Gastrocnemius medialis (tissue), 4 donors: Measurements from ENCODE around the gene LRMDA. TPM values are rescaled to one million over a fixed set of nuclear protein-coding genes. Genes with fewer than 3 reads are reported as not detected.

Experiments used
- ATAC-seq, 2 donors: fragments of 150-250 bp; one replicate each; pipeline ENCODE4 v1.9.1; 2016
- DNase-seq, 2 donors: peaks; one replicate each; pipeline ENCODE4 v3.0.0-alpha.2; 2019
- H3K27ac ChIP-seq, 4 donors: fragments of 200-600 bp; sonication (generic); 1 replicate in 1 of 4; 2 replicates in 3 of 4; pipeline ENCODE4 v1.5.1; 2016 to 2018; ENCODE audit warnings: mild to moderate bottlenecking in 2 of 4, moderate library complexity in 1 of 4
- H3K27me3 ChIP-seq, 3 donors: fragments of 200-600 bp; sonication (generic) in 2 of 3; 1 replicate in 1 of 3; 2 replicates in 2 of 3; pipeline versions ENCODE4 v1.5.1 to v1.6.0; 2016 to 2019; ENCODE audit warnings: mild to moderate bottlenecking in 1 of 3, moderate library complexity in 1 of 3
- H3K36me3 ChIP-seq, 2 donors: fragments of 200-600 bp; sonication (generic) in 1 of 2; one replicate each; pipeline ENCODE4 v1.5.1; 2017 to 2018
- H3K4me1 ChIP-seq, 2 donors: fragments of 200-600 bp; sonication (generic) in 1 of 2; one replicate each; pipeline ENCODE4 v1.5.1; 2016 to 2017; ENCODE audit warnings: mild to moderate bottlenecking in 2 of 2
- H3K4me3 ChIP-seq, 4 donors: fragments of 200-600 bp; sonication (generic) in 3 of 4; 1 replicate in 1 of 4; 2 replicates in 3 of 4; pipeline ENCODE4 v1.5.1; 2016 to 2019; ENCODE audit warnings: mild to moderate bottlenecking in 2 of 4
- H3K9me3 ChIP-seq, 3 donors: fragments of 200-600 bp; sonication (generic) in 2 of 3; 1 replicate in 1 of 3; 2 replicates in 2 of 3; pipeline ENCODE4 v1.5.1; 2016 to 2019
- POLR2A ChIP-seq, 2 donors: fragments of 450-650 bp; IDR thresholded peaks; one replicate each; pipeline ENCODE4 v1.6.1; 2017; ENCODE audit warnings: antibody characterized with exemption in 2 of 2, mild to moderate bottlenecking in 2 of 2, moderate library complexity in 2 of 2
- in situ Hi-C, 4 donors: fragments of 200-750 bp; cut with MboI; loops; one replicate each; pipeline versions ENCODE4 v1.15.0 to v1.8.0; 2017; ENCODE audit warnings: low sequenced_read_pairs in 4 of 4
- intact Hi-C: fragments of 100-400 bp; cut with DNase I; formaldehyde crosslinking; loops from one replicate; pipeline ENCODE4 v1.15.1; 2023; ENCODE audit warnings: low total_unique reads
- total RNA-seq, 4 donors: library from RNA; depleted of rRNA; stranded (reverse); fragments of >200 nt; gene quantifications; one replicate each; pipeline versions ENCODE4 v1.1.0 to v1.2.3, GENCODE V29; 2016
- TF ChIP-seq, protein P1 (sequence below), 5 experiments: fragments of 450-650 bp in 3 of 5; fragments of 200-600 bp in 2 of 5; sonication (generic) in 2 of 5; IDR thresholded peaks in 4 of 5; conservative IDR thresholded peaks in 1 of 5; 1 replicate in 4 of 5; 2 replicates in 1 of 5; pipeline ENCODE4 v1.5.1; 2016 to 2019; ENCODE audit warnings: antibody characterized with exemption in 5 of 5, mild to moderate bottlenecking in 3 of 5, moderate library complexity in 3 of 5

Gene LRMDA
- total RNA-seq, 4 donors from 2014 or later: 0.80 to 4.5 (median 1.4) TPM

DNA sequence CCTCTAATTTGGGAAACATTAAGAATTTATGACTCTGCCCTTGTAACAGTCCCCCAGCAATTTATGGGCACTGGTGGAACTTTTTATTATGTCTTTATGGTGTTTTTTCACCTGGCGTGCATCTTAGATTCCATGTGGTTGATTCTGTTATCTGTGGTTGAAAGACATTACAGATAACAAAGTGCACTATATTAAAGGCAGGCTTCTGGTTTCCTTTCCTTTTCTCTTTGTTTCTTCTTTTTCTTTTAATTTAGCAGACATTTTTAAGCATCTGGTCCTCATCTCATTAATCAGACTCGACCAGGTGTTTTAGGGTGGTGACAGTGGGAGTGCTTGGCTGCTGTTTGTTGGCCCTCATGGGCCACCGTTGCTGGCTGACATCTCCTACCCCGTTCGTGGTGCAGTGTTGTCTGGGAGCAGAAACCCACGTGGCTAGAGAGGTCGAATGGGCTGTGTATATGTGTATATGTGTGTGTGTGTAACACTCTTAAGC lies 77.4 kb downstream of the LRMDA start:
- no peak overlapping the region for H3K4me3 ChIP-seq
- no peak for DNase-seq
- no peaks in the 10 kb centered on the region for H3K36me3 ChIP-seq
- no peak for ATAC-seq
- TF ChIP-seq POLR2A (IDR thresholded peaks at IDR 0.05): no peak
- TF ChIP-seq, protein P1, sequence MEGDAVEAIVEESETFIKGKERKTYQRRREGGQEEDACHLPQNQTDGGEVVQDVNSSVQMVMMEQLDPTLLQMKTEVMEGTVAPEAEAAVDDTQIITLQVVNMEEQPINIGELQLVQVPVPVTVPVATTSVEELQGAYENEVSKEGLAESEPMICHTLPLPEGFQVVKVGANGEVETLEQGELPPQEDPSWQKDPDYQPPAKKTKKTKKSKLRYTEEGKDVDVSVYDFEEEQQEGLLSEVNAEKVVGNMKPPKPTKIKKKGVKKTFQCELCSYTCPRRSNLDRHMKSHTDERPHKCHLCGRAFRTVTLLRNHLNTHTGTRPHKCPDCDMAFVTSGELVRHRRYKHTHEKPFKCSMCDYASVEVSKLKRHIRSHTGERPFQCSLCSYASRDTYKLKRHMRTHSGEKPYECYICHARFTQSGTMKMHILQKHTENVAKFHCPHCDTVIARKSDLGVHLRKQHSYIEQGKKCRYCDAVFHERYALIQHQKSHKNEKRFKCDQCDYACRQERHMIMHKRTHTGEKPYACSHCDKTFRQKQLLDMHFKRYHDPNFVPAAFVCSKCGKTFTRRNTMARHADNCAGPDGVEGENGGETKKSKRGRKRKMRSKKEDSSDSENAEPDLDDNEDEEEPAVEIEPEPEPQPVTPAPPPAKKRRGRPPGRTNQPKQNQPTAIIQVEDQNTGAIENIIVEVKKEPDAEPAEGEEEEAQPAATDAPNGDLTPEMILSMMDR (IDR thresholded peaks at IDR 0.05 in 4 of 5, conservative IDR thresholded peaks at IDR 0.05 in 1 of 5): no peak
- no peak overlapping the region for H3K27ac ChIP-seq
- intact Hi-C loops (no loop called here), in situ Hi-C loops (no loop called here)
- H3K27me3 ChIP-seq: no peaks in the 10 kb centered on the region
- no peaks in the 10 kb centered on the region for H3K9me3 ChIP-seq
- no peaks in the 10 kb centered on the region for H3K4me1 ChIP-seq

DNA sequence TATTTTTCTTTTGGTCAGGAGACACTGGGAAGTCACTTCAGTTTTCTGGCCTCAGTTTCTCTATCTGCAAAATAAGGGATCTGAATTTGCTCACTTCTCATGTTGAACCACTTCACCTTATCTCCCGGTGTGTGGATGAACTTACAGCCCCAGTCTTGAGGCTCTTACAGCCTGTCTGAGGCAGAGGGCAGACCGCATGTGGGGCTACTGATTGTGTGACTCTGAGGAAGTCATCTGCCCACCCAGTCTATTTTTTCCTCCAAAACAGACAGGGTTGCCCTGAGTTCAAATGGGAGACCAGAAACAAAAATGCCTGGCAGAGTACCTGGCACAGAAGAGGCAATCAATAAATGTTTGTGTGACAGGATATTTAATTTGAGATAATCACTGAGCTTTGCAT lies 78.3 kb downstream of the LRMDA start:
- no peaks in the 10 kb centered on the region for H3K4me1 ChIP-seq
- no peaks in the 10 kb centered on the region for H3K36me3 ChIP-seq
- no peaks in the 10 kb centered on the region for H3K9me3 ChIP-seq
- TF ChIP-seq, protein P1 (IDR thresholded peaks at IDR 0.05 in 4 of 5, conservative IDR thresholded peaks at IDR 0.05 in 1 of 5): no peak
- TF ChIP-seq POLR2A (IDR thresholded peaks at IDR 0.05): no peak
- DNase-seq (no peak), ATAC-seq (no peak)
- in situ Hi-C loops: no loop called here
- peaks cover 0 to 2% (median 0%) of the 10 kb centered on the region in 3 donors for H3K27me3 ChIP-seq
- no peak overlapping the region for H3K4me3 ChIP-seq
- intact Hi-C loops: no loop called here
- H3K27ac ChIP-seq: no peak overlapping the region

DNA sequence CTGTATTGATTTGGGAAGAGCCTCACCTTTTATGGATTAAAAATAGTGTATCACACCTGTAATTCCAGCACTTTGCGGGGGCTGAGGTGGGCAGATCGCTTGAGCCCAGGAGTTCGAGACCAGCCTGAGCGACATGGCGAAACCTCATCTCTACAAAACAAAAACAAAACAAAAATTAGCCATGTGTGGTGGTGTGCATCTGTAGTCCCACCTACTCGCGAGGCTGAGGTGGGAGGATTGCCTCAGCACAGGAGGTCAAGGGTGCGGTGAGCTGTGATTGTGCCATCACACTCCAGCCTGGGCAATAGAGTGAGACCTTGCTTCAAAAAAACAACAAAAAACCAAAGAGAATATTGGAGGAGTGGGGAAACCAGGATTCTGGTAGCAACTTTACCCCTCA lies 79.6 kb downstream of the LRMDA start:
- DNase-seq (no peak), ATAC-seq (no peak)
- no peak for TF ChIP-seq POLR2A (IDR thresholded peaks at IDR 0.05)
- TF ChIP-seq, protein P1 (IDR thresholded peaks at IDR 0.05 in 4 of 5, conservative IDR thresholded peaks at IDR 0.05 in 1 of 5): no peak
- Histone ChIP-seq H3K27me3 (peaks cover 0 to 3% (median 0%) of the 10 kb centered on the region in 3 donors), H3K4me3 (no peak overlapping the region), H3K27ac (no peak overlapping the region), H3K9me3 (no peaks in the 10 kb centered on the region), H3K4me1 (no peaks in the 10 kb centered on the region), H3K36me3 (no peaks in the 10 kb centered on the region)
- in situ Hi-C loops: no loop called here
- intact Hi-C loops: no loop called here

DNA sequence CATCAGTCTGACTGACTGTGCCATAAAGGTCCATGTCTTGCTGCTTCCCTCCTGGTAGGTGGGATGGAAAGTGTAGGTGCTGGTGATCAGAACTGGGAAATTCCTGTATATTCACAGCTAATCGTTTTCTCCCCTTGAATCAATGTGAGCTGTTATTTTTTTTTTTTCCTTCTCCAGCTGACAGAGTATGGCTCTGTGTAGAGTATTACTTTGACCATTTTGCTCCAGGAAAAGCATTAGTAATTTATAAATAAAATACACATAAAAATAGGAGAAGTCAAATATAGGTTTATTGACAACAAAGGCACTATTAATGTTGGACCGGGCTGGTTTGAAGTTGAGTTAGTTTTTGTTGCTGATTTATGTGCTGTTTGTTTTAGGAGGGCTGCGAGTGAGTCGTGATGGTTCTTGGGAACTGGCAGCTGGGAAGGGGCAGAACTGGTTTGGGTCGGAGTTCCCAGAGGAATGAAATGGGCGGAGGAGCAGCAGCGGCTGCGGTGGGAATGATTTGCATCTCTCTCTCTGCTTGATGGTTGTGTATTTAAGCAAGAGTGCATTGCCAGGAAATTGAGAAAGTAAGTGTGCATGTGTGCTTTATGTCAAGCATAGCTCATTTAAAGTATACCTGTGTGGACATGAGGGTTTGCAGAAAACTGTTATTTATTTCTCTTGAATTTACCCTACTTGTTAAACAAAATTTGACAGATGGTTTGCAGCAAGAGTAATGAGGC lies 80.9 kb downstream of the LRMDA start:
- no peaks in the 10 kb centered on the region for H3K36me3 ChIP-seq
- DNase-seq (no peak), ATAC-seq (no peak)
- peaks cover 0 to 3% (median 0%) of the 10 kb centered on the region in 3 donors for H3K27me3 ChIP-seq
- intact Hi-C loops: no loop called here
- H3K27ac ChIP-seq: no peak overlapping the region
- H3K4me1 ChIP-seq: no peaks in the 10 kb centered on the region
- in situ Hi-C loops: no loop called here
- no peak overlapping the region for H3K4me3 ChIP-seq
- no peak for TF ChIP-seq POLR2A (IDR thresholded peaks at IDR 0.05)
- no peaks in the 10 kb centered on the region for H3K9me3 ChIP-seq

DNA sequence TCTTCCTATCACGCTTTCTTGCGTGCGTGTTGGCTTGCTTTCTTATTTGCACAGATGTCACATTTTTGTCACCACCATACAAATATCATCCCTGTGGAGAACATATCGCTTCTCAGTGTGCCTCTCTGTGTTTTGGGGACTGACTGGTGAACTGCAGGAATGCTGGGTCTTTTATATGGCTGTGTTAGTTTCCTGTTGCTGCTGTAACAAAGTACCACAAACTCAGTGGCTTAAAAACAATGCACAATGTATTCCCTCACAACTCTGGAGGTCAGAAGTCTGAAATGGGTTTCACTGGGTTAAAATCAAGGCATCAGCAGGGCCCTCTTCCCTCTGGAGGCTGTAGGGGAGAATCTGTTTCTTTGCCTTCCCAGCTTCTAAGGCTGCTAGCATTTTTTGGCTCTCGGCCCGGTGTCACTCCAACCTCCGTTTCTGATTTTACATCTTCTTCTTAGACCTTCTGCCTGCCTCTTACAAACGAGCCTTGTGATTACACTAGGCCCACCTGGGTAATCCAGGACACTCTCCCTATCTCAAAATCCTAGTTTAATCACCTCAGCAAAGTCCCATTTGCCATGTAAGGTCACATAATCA lies 82.0 kb downstream of the LRMDA start:
- TF ChIP-seq, protein P1 (IDR thresholded peaks at IDR 0.05 in 4 of 5, conservative IDR thresholded peaks at IDR 0.05 in 1 of 5): no peak
- TF ChIP-seq POLR2A (IDR thresholded peaks at IDR 0.05): no peak
- H3K27me3 ChIP-seq: peaks cover 0 to 3% (median 0%) of the 10 kb centered on the region in 3 donors
- in situ Hi-C loops: no loop called here

More for the DNA sequence above, 82.0 kb downstream of the LRMDA start:
- Histone ChIP-seq H3K36me3 (no peaks in the 10 kb centered on the region), H3K4me1 (no peaks in the 10 kb centered on the region), H3K9me3 (no peaks in the 10 kb centered on the region), H3K27ac (no peak overlapping the region), H3K4me3 (no peak overlapping the region)
- DNase-seq: no peak
- ATAC-seq: no peak
- intact Hi-C loops: no loop called here
